Keratinocyte (primary cell): ENCODE results near the gene SLC44A5. TPM values are rescaled to one million over a fixed set of nuclear protein-coding genes. Genes with fewer than 3 reads are reported as not detected.

Source experiments
- DNase-seq: peaks from one replicate; pipeline ENCODE4 v3.0.0-alpha.2; 2011; ENCODE audit warnings: low read depth, missing footprints, low spot score
- FAIRE-seq: peaks from 2 replicates; lab custom pipeline; 2011; peaks lifted over from hg19 to GRCh38; lab: Jason Lieb, UNC
- H2AFZ ChIP-seq: 2 replicates; pipeline ENCODE4 v1.6.0; 2012; ENCODE audit warnings: low read length, control low read depth, inconsistent platforms; ENCODE audit not compliant: control insufficient read depth
- H3K27ac ChIP-seq: 2 replicates; pipeline ENCODE4 v1.5.1; 2011; ENCODE audit warnings: low read length; ENCODE audit not compliant: control insufficient read depth, insufficient read depth
- H3K27me3 ChIP-seq: 3 replicates; pipeline ENCODE4 v1.6.0; 2011; ENCODE audit warnings: low read length; ENCODE audit not compliant: control insufficient read depth, insufficient read depth; ENCODE audit errors: extremely low read depth
- H3K36me3 ChIP-seq, 2 experiments: 2 replicates in 1 of 2; 3 replicates in 1 of 2; pipeline ENCODE4 v1.5.1; 2011; ENCODE audit warnings: low read length in 2 of 2, mild to moderate bottlenecking in 1 of 2; ENCODE audit not compliant: control insufficient read depth in 2 of 2, insufficient read depth in 2 of 2; ENCODE audit errors: extremely low read depth in 1 of 2
- H3K4me1 ChIP-seq: 3 replicates; pipeline ENCODE4 v1.5.1; 2011; ENCODE audit warnings: low read length; ENCODE audit not compliant: control insufficient read depth, insufficient read depth; ENCODE audit errors: extremely low read depth
- H3K4me2 ChIP-seq: 3 replicates; pipeline ENCODE4 v1.6.0; 2011; ENCODE audit warnings: low read depth, low read length; ENCODE audit not compliant: control insufficient read depth, insufficient read depth; ENCODE audit errors: extremely low read depth
- H3K4me3 ChIP-seq, 3 experiments: fragments of 200-600 bp in 1 of 3; sonication (generic) in 1 of 3; 2 replicates in 2 of 3; 3 replicates in 1 of 3; pipeline ENCODE4 v1.5.1; 2011 to 2016; ENCODE audit warnings: low read length in 3 of 3, mild to moderate bottlenecking in 3 of 3, control low read depth in 2 of 3, inconsistent platforms in 1 of 3, low read depth in 1 of 3, mixed read lengths in 1 of 3, mixed run types in 1 of 3, moderate library complexity in 1 of 3; ENCODE audit not compliant: control insufficient read depth in 2 of 3, insufficient read depth in 2 of 3; ENCODE audit errors: extremely low read depth in 1 of 3
- H3K79me2 ChIP-seq: 2 replicates; pipeline ENCODE4 v1.6.0; 2012; ENCODE audit warnings: low read length; ENCODE audit not compliant: control insufficient read depth, insufficient read depth
- H3K9ac ChIP-seq: 3 replicates; pipeline ENCODE4 v1.6.0; 2011; ENCODE audit warnings: low read length; ENCODE audit not compliant: control insufficient read depth, insufficient read depth; ENCODE audit errors: extremely low read depth
- H3K9me1 ChIP-seq: 3 replicates; pipeline ENCODE4 v1.6.0; 2011; ENCODE audit warnings: low read length; ENCODE audit not compliant: control insufficient read depth, insufficient read depth; ENCODE audit errors: extremely low read depth
- H3K9me3 ChIP-seq: 2 replicates; pipeline ENCODE4 v1.5.1; 2012; ENCODE audit warnings: low read depth, low read length; ENCODE audit not compliant: control insufficient read depth
- H4K20me1 ChIP-seq: 3 replicates; pipeline ENCODE4 v1.6.0; 2011; ENCODE audit warnings: low read length; ENCODE audit not compliant: control insufficient read depth, insufficient read depth; ENCODE audit errors: extremely low read depth
- CTCF ChIP-seq, 3 experiments: IDR thresholded peaks in 1 of 3; conservative IDR thresholded peaks in 1 of 3; optimal IDR thresholded peaks in 1 of 3; 2 replicates in 2 of 3; 3 replicates in 1 of 3; pipeline versions ENCODE3 to v1.5.1; 2011; ENCODE audit warnings: low read length in 3 of 3, mild to moderate bottlenecking in 3 of 3, moderate library complexity in 2 of 3, control low read depth in 1 of 3, inconsistent platforms in 1 of 3; ENCODE audit not compliant: insufficient read depth in 2 of 3; ENCODE audit errors: extremely low read depth in 1 of 3
- EZH2 ChIP-seq: IDR thresholded peaks from one replicate; pipeline ENCODE4 v1.6.1; 2012; ENCODE audit warnings: inconsistent platforms, mild to moderate bottlenecking, low read length, moderate library complexity
- dilution Hi-C: fragments of 300-500 bp; cut with MboI; formaldehyde crosslinking; loops from one replicate; pipeline ENCODE4 v1.7.0; 2020; ENCODE audit warnings: low sequenced_read_pairs; ENCODE audit not compliant: extremely low pct_ligation_motif_present
- polyA plus RNA-seq, 5 experiments: library from polyadenylated mRNA; depleted of rRNA in 3 of 5; stranded (reverse) in 3 of 5; stranded (forward) in 1 of 5; unstranded in 1 of 5; fragments of >200 nt; gene quantifications; 1 replicate in 1 of 5; 2 replicates in 3 of 5; 3 replicates in 1 of 5; pipeline versions ENCODE4 v1.2.1 to v1.2.3, GENCODE V29; 2011 to 2012; ENCODE audit warnings: missing spikeins in 2 of 5, low read depth in 1 of 5, low replicate concordance in 1 of 5

The SLC44A5 gene
- polyA plus RNA-seq, 1 donor (not counting 4 experiments of a cell fraction or from before 2014, with no cell fraction given): 0.72 TPM

GRCh38 chr1:75423136-75423535 lies 187.8 kb downstream of the SLC44A5 start:
- Histone ChIP-seq H3K4me2 (no peak overlapping the region), H2AFZ (no peak overlapping the region), H3K9me3 (no peaks in the 10 kb centered on the region), H3K79me2 (no peaks in the 10 kb centered on the region), H4K20me1 (no peaks in the 10 kb centered on the region), H3K9me1 (no peaks in the 10 kb centered on the region), H3K27ac (no peak overlapping the region), H3K9ac (no peak overlapping the region), H3K27me3 (no peaks in the 10 kb centered on the region), H3K4me3 (no peak overlapping the region), H3K4me1 (no peaks in the 10 kb centered on the region), H3K36me3 (no peaks in the 10 kb centered on the region)
- FAIRE-seq (no peak), DNase-seq (no peak)
- dilution Hi-C loops: no loop called here
- TF ChIP-seq CTCF (optimal IDR thresholded peaks at IDR 0.05 in 1 of 3, IDR thresholded peaks at IDR 0.05 in 1 of 3, conservative IDR thresholded peaks at IDR 0.05 in 1 of 3; ENCODE audit: extremely low read depth in 1 of 3, insufficient read depth in 2 of 3, low read length in 3 of 3): no peak
- TF ChIP-seq EZH2: no peak

GRCh38 chr1:75421371-75421770 lies 189.5 kb downstream of the SLC44A5 start:
- FAIRE-seq (no peak), DNase-seq (no peak)
- dilution Hi-C loops: no loop called here
- Histone ChIP-seq H3K9ac (no peak overlapping the region), H4K20me1 (no peaks in the 10 kb centered on the region), H3K79me2 (no peaks in the 10 kb centered on the region), H3K36me3 (no peaks in the 10 kb centered on the region), H2AFZ (no peak overlapping the region), H3K27ac (no peak overlapping the region), H3K27me3 (no peaks in the 10 kb centered on the region), H3K9me1 (no peaks in the 10 kb centered on the region), H3K4me2 (no peak overlapping the region), H3K4me1 (no peaks in the 10 kb centered on the region), H3K4me3 (no peak overlapping the region), H3K9me3 (no peaks in the 10 kb centered on the region)
- TF ChIP-seq EZH2 (no peak), CTCF (optimal IDR thresholded peaks at IDR 0.05 in 1 of 3, IDR thresholded peaks at IDR 0.05 in 1 of 3, conservative IDR thresholded peaks at IDR 0.05 in 1 of 3; ENCODE audit: extremely low read depth in 1 of 3, insufficient read depth in 2 of 3, low read length in 3 of 3) (no peak)
